HFFc6 (cell line): ENCODE data around the gene DHRS4L2. TPM values are rescaled to one million over a fixed set of nuclear protein-coding genes. Genes with fewer than 3 reads are reported as not detected.
"Not testable (repeated sequence)": the region's sequence is repeated elsewhere in the genome, so short reads cannot be mapped to it uniquely, and the experiment has no call there.

Experiments
- DNase-seq: peaks from one replicate; pipeline ENCODE4 v3.0.0-alpha.2; 2018
- H3K27ac Mint-ChIP-seq: 2 replicates; pipeline ENCODE4 v1.8.0; 2020; ENCODE audit warnings: mild to moderate bottlenecking, mixed read lengths
- H3K27me3 Mint-ChIP-seq: 2 replicates; pipeline ENCODE4 v1.8.0; 2021; ENCODE audit warnings: mild to moderate bottlenecking, moderate library complexity, mixed read lengths; ENCODE audit not compliant: insufficient read depth
- H3K36me3 Mint-ChIP-seq: 2 replicates; pipeline ENCODE4 v1.8.0; 2021; ENCODE audit warnings: low read depth, mixed read lengths
- H3K4me1 Mint-ChIP-seq: 2 replicates; pipeline ENCODE4 v1.8.0; 2020; ENCODE audit warnings: low read depth, mixed read lengths
- H3K4me3 Mint-ChIP-seq: 2 replicates; pipeline ENCODE4 v1.8.0; 2020; ENCODE audit warnings: mild to moderate bottlenecking, moderate library complexity, mixed read lengths
- H3K9me3 Mint-ChIP-seq: 2 replicates; pipeline ENCODE4 v1.8.0; 2020; ENCODE audit warnings: mild to moderate bottlenecking, mixed read lengths
- CTCF ChIP-seq: fragments of 200-600 bp; sonication (generic); IDR thresholded peaks from 2 replicates; pipeline ENCODE4 v1.5.0; 2021; ENCODE audit warnings: antibody characterized with exemption, mild to moderate bottlenecking
- total RNA-seq, 6 experiments: library from RNA; stranded (reverse); fragmentation: NEBNext Ultra II Directional; extraction: Animal tissue kit (Norgen Biotek cat#: 25700); gene quantifications; 2 replicates in 1 of 6; 3 replicates in 5 of 6; pipeline ENCODE4 v1.2.3, GENCODE V29; 2021

Gene DHRS4L2
- total RNA-seq, 6 experiments from 2014 or later: 18.8 to 25.4 (median 23.5) TPM

- H3K27me3 Mint-ChIP-seq: peaks cover 2% of the 10 kb centered on the region; the same call in 1 of the 2 replicates
- H3K27ac Mint-ChIP-seq: no peak overlapping the region
- H3K9me3 Mint-ChIP-seq: peaks cover 9% of the 10 kb centered on the region
- peaks cover 19% of the 10 kb centered on the region for H3K4me1 Mint-ChIP-seq
- peaks cover 3% of the 10 kb centered on the region; the same call in 1 of the 2 replicates for H3K36me3 Mint-ChIP-seq
- DNase-seq: no peak
- TF ChIP-seq CTCF: no peak
- H3K4me3 Mint-ChIP-seq: no peak overlapping the region
Observed at GRCh38 chr14:23950411-23951135, 38.2 kb upstream of the DHRS4L2 start.

- H3K36me3 Mint-ChIP-seq, H3K4me3 Mint-ChIP-seq, H3K27me3 Mint-ChIP-seq, H3K27ac Mint-ChIP-seq, H3K9me3 Mint-ChIP-seq, DNase-seq: not testable (repeated sequence)
- H3K4me1 Mint-ChIP-seq: peaks cover 19% of the 10 kb centered on the region
Observed at GRCh38 chr14:23951136-23951466, 37.6 kb upstream of the DHRS4L2 start.

DNA sequence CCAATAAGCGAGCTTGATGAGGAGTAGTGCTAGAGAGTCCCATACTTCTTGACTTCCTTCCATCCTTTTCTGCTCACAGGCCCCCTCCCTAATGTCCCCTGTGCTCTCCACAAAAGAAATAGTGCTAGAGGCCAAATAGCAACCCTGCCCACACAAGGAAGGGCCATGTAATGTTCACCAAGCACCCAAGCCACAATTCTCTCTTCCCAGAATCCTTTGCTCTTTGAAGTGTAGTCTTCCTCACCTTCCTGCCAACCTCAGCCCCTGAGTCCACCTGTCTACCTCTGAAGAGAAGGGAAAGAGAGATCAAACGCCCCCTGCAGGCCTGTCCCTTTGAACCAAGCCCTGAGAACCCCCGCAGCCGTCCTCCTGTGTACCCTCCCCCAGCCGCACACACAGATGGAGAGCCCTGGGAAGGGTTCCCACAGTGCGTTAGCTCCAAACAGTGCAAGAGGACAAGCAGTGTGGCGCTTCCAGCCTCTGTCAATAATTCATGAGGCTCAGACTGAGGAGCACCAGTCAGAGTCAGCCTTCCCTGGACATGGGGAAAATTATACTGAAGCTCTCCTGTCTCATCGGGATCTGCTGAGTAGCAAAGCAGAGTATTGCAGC is 37.0 kb upstream of the DHRS4L2 start:
- H3K4me3 Mint-ChIP-seq: no peak overlapping the region
- peak; percentile 41 for TF ChIP-seq CTCF
- no peak overlapping the region for H3K27ac Mint-ChIP-seq
- H3K9me3 Mint-ChIP-seq: peaks cover 9% of the 10 kb centered on the region
- H3K36me3 Mint-ChIP-seq: peaks cover 3% of the 10 kb centered on the region; the same call in 1 of the 2 replicates
- peaks cover 2% of the 10 kb centered on the region; the same call in 1 of the 2 replicates for H3K27me3 Mint-ChIP-seq
- H3K4me1 Mint-ChIP-seq: peaks cover 19% of the 10 kb centered on the region
- no peak for DNase-seq

DNA sequence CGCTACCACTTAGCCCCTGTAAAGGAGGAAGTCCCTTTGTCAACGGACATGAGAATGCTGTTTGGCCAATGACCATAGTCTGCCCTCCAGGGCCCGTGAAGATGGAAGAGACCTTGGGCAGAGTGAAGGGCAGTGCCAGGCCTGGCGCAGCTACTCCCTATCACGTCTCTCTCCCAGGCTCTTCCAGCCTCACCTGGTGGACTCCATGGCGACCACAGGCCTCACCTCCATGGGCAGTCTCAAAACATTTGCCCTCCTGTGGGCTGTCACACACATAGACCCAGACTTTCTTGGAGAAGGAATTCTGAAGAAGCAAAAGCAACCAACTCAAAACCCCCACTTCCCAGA is 35.6 kb upstream of the DHRS4L2 start:
- not testable (repeated sequence) for H3K27me3 Mint-ChIP-seq, H3K9me3 Mint-ChIP-seq, DNase-seq, H3K36me3 Mint-ChIP-seq
- peak overlapping the region; percentile 57; the same call in 1 of the 2 replicates for H3K27ac Mint-ChIP-seq
- H3K4me1 Mint-ChIP-seq: peaks cover 19% of the 10 kb centered on the region
- peak overlapping the region; percentile 99 for H3K4me3 Mint-ChIP-seq

- peaks cover 2% of the 10 kb centered on the region; the same call in 1 of the 2 replicates for H3K27me3 Mint-ChIP-seq
- peak; percentile 91 for TF ChIP-seq CTCF
- peak; percentile 67 for DNase-seq
- peak within 1 kb of the TSS; percentile 99 for H3K4me3 Mint-ChIP-seq
- peaks cover 19% of the 10 kb centered on the region for H3K4me1 Mint-ChIP-seq
- peak within 1 kb of the TSS; percentile 94 for H3K27ac Mint-ChIP-seq
- peaks cover 9% of the 10 kb centered on the region for H3K9me3 Mint-ChIP-seq
- peaks cover 3% of the 10 kb centered on the region; the same call in 1 of the 2 replicates for H3K36me3 Mint-ChIP-seq
Observed at GRCh38 chr14:23953464-23954278, 35.1 kb upstream of the DHRS4L2 start, which contains the start of gene DHRS4. DHRS4 (plus strand) TSS chr14:23953770; CDS start chr14:23953789, 19 bp downstream.

DNA sequence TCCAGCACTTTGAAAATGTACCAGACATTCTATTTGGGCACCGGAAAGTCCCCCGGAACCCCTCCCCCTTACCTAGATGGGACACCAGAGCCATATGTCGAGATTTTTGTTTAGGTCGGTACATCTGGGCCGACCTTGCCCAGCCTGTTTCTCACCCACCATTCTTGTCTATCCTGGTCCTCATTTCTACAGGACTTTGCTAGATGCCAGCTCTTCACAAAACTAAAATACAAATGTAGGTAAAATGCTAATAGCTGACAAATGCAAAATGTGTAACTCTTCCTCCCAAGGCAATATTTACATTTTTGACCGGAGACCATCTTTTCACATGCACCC is 34.5 kb upstream of the DHRS4L2 start:
- H3K36me3 Mint-ChIP-seq, DNase-seq, H3K9me3 Mint-ChIP-seq, H3K27me3 Mint-ChIP-seq: not testable (repeated sequence)
- peak; percentile 46 for TF ChIP-seq CTCF
- Mint-ChIP-seq H3K27ac (peak overlapping the region; percentile 94), H3K4me3 (peak overlapping the region; percentile 99), H3K4me1 (peaks cover 19% of the 10 kb centered on the region)

- H3K9me3 Mint-ChIP-seq, H3K27me3 Mint-ChIP-seq, H3K36me3 Mint-ChIP-seq, DNase-seq, H3K27ac Mint-ChIP-seq: not testable (repeated sequence)
- H3K4me1 Mint-ChIP-seq: peaks cover 19% of the 10 kb centered on the region
- H3K4me3 Mint-ChIP-seq: peak overlapping the region; percentile 99; the same call in 1 of the 2 replicates
Observed at GRCh38 chr14:23954965-23955364, 33.8 kb upstream of the DHRS4L2 start.

DNA sequence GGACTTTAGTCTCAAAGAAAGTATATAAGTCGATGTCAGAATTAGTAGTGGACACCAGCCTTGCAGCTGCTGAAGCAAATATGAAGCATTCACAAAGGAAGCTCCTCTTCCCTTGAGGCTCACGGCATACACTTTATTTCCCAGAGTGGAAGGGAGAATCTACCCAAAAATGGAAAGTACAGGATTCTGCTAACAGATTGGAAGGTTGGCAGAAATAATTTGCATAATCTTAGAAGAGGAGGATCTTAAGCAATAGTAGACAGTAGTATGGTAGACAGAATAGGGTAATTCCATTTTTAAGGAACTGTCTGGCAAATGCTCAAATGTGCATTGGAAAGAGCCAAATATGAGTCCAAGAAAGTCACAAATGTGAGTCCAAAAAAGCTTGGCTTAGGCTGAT is 32.9 kb upstream of the DHRS4L2 start:
- DNase-seq, H3K36me3 Mint-ChIP-seq, H3K27ac Mint-ChIP-seq, H3K9me3 Mint-ChIP-seq, H3K4me3 Mint-ChIP-seq, H3K27me3 Mint-ChIP-seq: not testable (repeated sequence)
- H3K4me1 Mint-ChIP-seq: peaks cover 19% of the 10 kb centered on the region

GRCh38 chr14:23957913-23958569 is 30.7 kb upstream of the DHRS4L2 start:
- H3K27ac Mint-ChIP-seq, H3K27me3 Mint-ChIP-seq, H3K9me3 Mint-ChIP-seq, H3K4me3 Mint-ChIP-seq, DNase-seq, H3K36me3 Mint-ChIP-seq: not testable (repeated sequence)
- H3K4me1 Mint-ChIP-seq: peaks cover 11% of the 10 kb centered on the region
